GM12874 (cell line): Measurements from ENCODE around the gene TMEM143.

Source experiments
- TF ChIP-seq, protein P1 (sequence below): IDR thresholded peaks from 2 replicates; pipeline ENCODE4 v1.5.1; 2011; ENCODE audit warnings: low read depth, mild to moderate bottlenecking, control low read depth, low read length, moderate library complexity; ENCODE audit not compliant: insufficient read depth

The TMEM143 gene

DNA sequence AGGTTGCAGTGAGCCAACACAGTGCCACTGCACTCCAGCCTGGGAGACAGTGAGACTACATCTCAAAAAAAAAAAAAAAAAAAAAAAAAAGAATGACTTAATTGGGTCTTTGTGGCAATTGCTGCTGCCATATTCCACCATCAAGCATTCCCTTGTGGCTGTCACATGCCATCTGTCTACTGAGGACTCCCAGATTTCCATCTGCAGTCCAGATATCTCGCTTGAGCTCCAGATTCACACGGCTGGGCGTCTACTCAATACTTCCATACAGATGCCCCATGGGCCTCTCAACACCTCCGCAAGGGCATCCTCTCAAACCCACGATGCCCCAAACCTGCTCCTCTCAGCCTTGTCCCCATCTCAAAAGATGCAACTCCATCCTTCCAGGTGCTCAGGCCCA, 12.9 kb downstream of the TMEM143 start:
- TF ChIP-seq, protein P1, sequence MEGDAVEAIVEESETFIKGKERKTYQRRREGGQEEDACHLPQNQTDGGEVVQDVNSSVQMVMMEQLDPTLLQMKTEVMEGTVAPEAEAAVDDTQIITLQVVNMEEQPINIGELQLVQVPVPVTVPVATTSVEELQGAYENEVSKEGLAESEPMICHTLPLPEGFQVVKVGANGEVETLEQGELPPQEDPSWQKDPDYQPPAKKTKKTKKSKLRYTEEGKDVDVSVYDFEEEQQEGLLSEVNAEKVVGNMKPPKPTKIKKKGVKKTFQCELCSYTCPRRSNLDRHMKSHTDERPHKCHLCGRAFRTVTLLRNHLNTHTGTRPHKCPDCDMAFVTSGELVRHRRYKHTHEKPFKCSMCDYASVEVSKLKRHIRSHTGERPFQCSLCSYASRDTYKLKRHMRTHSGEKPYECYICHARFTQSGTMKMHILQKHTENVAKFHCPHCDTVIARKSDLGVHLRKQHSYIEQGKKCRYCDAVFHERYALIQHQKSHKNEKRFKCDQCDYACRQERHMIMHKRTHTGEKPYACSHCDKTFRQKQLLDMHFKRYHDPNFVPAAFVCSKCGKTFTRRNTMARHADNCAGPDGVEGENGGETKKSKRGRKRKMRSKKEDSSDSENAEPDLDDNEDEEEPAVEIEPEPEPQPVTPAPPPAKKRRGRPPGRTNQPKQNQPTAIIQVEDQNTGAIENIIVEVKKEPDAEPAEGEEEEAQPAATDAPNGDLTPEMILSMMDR, result no peak

DNA sequence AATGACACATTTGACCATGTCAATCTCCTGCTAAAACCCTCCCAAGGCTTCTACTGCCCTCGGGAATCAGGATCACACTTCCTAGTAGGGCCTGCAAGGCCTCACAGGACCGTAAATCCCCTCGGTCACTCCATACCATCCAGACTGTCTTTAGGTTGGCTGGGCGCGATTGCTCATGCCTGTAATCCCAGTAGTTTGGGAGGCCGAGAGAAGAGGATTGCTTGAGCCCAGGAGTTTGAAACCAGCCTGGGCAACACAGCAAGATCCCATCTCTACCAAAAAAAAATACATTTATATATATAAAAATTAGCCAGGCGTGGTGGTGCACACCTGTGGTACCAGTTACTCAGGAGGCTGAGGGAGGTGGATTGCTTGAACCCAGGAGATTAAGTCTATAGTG, 15.0 kb downstream of the TMEM143 start:
- TF ChIP-seq, protein P1, result no peak

DNA sequence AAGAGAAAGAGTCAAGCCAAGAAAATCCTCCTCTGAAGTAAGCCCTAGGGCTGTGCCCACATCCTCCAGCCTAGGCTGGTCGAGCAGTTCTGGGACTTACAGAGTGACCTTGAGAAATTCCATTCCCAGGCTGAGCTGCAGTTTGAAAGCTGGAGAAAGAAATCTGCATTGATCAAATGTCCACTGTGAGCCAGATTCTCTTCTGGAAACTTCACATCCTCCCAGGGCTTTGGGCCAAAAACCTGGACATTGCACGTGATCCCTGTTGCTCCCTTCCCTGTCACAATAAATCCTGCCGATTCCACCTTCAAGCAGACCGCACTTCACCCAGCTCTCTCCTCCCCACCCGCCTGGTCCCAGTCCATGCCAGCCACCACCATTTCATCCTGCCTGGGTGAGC, 15.7 kb downstream of the TMEM143 start:
- TF ChIP-seq, protein P1, result no peak

DNA sequence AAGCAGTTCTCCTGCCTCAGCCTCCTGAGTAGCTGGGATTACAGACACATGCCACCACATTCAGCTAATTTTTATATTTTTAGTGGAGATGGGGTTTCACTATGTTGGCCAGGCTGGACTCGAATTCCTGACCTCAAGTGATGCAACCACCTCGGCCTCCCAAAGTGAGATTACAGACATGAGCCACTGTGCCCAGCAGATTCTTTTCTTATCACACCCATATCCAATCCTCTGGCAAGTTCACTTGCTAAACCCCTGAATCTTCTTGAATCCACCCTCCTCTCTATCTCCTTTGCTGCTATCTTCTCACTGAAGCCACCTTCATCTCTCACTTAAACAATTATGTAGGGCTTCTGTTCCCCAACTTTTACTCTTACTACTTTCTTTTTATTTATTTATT, 17.5 kb downstream of the TMEM143 start:
- TF ChIP-seq, protein P1, result no peak

DNA sequence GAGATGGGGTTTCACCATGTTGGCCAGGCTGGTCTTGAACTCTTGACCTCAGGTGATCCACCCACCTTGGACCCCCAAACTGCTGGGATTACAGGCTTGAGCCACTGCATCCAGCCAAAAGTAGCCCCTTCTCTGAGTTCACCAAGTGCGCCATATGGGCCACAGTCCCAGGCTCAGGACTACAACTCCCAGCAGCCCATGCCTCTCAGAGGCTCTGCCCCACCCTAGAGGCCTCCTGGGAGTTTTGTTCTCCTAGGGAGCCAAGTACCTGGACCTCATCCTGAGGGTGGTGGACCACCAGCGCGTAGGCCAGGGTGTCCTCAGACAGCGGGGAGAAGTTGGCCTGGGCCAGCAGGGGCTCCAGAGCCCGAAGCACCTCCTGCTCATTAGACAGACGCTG, 18.8 kb downstream of the TMEM143 start:
- TF ChIP-seq, protein P1, result no peak

DNA sequence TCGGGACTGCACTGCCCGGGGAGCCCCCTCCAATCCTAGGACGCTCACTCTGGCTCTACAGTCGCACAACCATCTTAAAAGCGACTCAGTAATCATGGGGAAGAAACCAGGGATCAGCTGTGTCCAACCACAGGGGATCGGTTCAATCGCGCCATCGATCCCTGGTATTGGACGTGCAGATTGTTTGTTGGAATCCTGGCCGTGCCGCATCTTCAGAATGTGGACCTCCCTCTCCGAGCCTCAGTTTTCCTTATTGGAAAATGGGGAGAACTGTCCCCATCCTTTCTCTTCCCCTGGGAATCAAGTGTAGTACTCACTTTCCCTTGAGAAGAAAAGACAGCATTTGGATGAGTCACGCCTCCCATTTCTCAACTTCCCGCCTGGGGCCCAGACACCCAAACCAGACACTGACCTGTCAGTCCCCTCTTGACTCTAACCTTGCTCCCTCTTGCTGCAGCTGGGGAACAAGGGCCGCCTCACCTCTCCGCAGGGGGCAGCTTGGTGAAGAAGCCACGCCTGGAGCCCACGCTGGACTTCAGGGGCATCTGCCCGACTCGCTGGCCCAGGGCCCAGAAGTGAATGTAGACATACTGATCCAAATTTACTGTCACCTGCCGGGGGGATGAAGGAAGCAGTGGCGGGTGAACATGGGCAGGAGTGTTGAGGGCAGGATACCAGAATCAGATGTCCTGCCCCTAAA, 20.7 kb downstream of the TMEM143 start:
- TF ChIP-seq, protein P1, result no peak

DNA sequence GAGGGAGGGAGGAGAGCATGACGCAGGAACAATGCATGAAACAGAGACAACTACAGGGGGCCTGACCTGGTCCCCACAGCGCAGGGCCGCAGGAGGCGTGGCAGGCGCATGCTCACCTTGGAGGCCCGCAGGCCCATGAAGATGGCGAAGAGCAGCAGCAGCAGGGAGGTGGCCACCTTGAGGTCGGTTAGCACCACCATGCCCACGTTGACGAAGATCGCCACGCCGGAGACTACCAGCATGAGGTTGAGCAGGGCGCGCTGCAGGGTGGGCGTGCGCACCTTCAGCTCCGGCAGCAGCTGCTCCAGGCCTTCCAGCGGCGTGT, 21.4 kb downstream of the TMEM143 start:
- TF ChIP-seq, protein P1, result no peak
